Muscle layer of colon (tissue), 2 donors: ENCODE data around the gene SNORC.
"Not testable (repeated sequence)": the region's sequence is repeated elsewhere in the genome, so short reads cannot be mapped to it uniquely, and the experiment has no call there.

Experiments used
- H3K27ac ChIP-seq: one replicate; pipeline ENCODE4 v1.7.0; 2013; ENCODE audit warnings: low read depth, mild to moderate bottlenecking, low read length, moderate library complexity
- H3K27me3 ChIP-seq, 2 donors: one replicate each; pipeline ENCODE4 v1.7.0; 2013; ENCODE audit warnings: low read length in 2 of 2, mild to moderate bottlenecking in 2 of 2; ENCODE audit not compliant: insufficient read depth in 2 of 2, control insufficient read depth in 1 of 2
- H3K36me3 ChIP-seq: one replicate; pipeline ENCODE4 v1.7.0; 2013; ENCODE audit warnings: mild to moderate bottlenecking, low read length; ENCODE audit not compliant: insufficient read depth
- H3K4me1 ChIP-seq: one replicate; pipeline ENCODE4 v1.7.0; 2013; ENCODE audit warnings: mild to moderate bottlenecking, low read length; ENCODE audit not compliant: insufficient read depth
- H3K4me3 ChIP-seq, 2 donors: one replicate each; pipeline ENCODE4 v1.7.0; 2013; ENCODE audit warnings: low read length in 2 of 2, low read depth in 1 of 2, mild to moderate bottlenecking in 1 of 2, moderate library complexity in 1 of 2
- H3K9ac ChIP-seq: one replicate; pipeline ENCODE4 v1.7.0; 2013; ENCODE audit warnings: low read length
- H3K9me3 ChIP-seq: one replicate; pipeline ENCODE4 v1.7.0; 2013; ENCODE audit warnings: mild to moderate bottlenecking, low read length
- donor health status: abdominal sarcoma.
- donor health status: Adenocarcinoma of cecum.

The SNORC gene

DNA sequence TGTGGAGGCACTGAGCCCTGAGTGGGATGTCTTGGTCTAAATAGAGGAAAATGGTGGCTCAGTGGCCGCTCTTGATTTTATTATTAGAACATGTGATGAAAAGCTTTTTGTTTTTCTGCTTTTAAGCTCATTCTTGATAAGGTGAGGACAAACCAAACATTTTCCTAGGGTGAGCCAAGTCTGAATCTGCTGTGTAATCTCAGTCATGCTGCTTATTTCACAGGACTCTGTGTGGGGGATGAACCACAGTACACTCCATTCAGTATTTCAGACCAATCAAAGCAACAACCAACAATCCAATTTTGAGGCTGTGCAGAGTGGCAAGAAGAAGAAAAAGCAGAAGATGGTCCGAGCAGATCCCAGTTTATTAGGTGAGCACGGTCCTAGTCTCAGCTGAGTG lies 20.0 kb upstream of the SNORC start:
- Histone ChIP-seq H3K27ac (no peak overlapping the region), H3K27me3 (no peaks in the 10 kb centered on the region), H3K9ac (no peak overlapping the region), H3K9me3 (no peaks in the 10 kb centered on the region), H3K4me3 (no peak overlapping the region), H3K36me3 (peaks cover 72% of the 10 kb centered on the region), H3K4me1 (no peaks in the 10 kb centered on the region)

DNA sequence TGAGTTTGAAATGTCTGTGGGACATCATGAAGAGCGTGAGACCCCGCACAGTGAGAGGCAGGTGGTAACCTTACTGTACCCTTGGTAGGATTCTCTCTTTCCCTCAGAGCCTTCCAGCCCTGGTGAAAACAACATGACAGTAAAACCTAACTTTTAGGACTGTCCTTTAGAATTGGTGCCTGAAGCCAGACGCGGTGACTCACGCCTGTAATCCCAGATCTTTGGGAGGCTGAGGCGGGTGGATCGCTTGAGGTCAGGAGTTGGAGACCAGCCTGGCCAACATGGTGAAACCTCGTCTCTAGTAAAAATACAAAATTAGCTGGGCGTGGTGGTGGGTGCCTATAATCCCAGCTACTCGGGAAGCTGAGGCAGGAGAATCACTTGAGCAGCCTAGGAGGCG lies 18.0 kb upstream of the SNORC start:
- H3K27ac ChIP-seq, H3K9ac ChIP-seq, H3K27me3 ChIP-seq, H3K4me1 ChIP-seq, H3K9me3 ChIP-seq, H3K4me3 ChIP-seq: not testable (repeated sequence)
- peaks cover 63% of the 10 kb centered on the region for H3K36me3 ChIP-seq

DNA sequence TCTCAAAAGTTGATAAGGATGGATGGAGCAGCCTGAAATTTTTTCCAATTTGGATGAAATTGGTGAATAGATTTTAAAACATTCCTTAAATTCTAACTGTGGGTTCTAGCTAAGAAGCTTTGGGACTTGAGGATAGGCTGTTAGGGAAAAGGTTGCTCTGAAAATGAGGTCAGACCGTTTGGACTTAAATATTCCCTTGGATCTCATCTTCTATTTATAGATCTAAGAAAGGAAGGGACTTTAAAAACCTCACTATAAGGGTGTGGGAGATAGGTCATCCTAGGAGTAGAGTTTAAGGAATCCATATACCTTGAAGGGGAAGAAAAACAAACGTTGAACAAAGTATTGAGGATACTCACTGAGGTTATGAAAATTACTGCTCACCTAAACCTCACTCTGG lies 17.4 kb upstream of the SNORC start:
- Histone ChIP-seq H3K4me1 (no peaks in the 10 kb centered on the region), H3K9ac (no peak overlapping the region), H3K9me3 (no peaks in the 10 kb centered on the region), H3K27ac (no peak overlapping the region), H3K27me3 (no peaks in the 10 kb centered on the region), H3K4me3 (no peak overlapping the region), H3K36me3 (peaks cover 63% of the 10 kb centered on the region)

DNA sequence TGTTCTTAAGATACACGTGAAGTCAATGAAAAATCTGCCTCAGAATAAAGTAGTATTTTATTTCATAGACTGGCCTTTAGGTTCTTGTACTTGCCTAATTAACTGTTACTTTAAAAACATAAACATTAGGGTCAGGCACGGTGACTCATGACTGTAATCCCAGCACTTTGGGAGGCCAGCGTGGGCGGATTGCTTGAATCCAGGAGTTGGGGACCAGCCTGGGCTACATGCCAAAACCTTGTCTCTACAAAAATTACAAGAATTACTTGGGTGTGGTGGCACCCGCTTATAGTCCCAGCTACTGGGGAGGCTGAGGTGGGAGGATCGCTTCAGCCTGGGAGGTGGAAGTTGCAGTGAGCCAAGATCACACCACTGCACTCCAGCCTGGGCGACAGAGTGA lies 16.0 kb upstream of the SNORC start:
- Histone ChIP-seq H3K9ac (no peak overlapping the region), H3K36me3 (peaks cover 63% of the 10 kb centered on the region), H3K27me3 (no peaks in the 10 kb centered on the region), H3K9me3 (no peaks in the 10 kb centered on the region), H3K4me3 (no peak overlapping the region), H3K4me1 (no peaks in the 10 kb centered on the region), H3K27ac (no peak overlapping the region)

DNA sequence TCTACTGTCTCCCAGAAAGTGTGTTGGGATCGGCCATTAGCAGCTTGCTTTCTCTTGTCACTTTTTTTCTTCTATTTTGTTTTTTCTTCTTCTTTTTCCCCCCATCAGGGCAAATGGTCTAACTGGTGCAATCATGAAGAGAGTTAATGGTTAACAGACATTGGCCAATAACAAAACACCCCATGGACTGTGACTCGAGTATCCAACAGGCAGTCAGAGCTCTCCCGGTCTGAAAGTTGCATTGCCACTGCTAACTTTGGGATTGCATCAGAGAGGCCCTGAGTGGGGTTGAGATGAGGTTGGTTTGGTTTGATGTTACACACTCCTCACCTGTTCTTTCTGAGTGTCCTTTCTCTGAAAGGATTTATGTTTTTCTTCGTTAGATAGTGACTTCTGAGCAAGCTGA lies 12.9 kb upstream of the SNORC start:
- H3K4me3 ChIP-seq: no peak overlapping the region
- no peaks in the 10 kb centered on the region for H3K4me1 ChIP-seq
- H3K27ac ChIP-seq: no peak overlapping the region
- no peaks in the 10 kb centered on the region for H3K27me3 ChIP-seq
- H3K9me3 ChIP-seq: no peaks in the 10 kb centered on the region
- peaks cover 57% of the 10 kb centered on the region for H3K36me3 ChIP-seq
- H3K9ac ChIP-seq: no peak overlapping the region

DNA sequence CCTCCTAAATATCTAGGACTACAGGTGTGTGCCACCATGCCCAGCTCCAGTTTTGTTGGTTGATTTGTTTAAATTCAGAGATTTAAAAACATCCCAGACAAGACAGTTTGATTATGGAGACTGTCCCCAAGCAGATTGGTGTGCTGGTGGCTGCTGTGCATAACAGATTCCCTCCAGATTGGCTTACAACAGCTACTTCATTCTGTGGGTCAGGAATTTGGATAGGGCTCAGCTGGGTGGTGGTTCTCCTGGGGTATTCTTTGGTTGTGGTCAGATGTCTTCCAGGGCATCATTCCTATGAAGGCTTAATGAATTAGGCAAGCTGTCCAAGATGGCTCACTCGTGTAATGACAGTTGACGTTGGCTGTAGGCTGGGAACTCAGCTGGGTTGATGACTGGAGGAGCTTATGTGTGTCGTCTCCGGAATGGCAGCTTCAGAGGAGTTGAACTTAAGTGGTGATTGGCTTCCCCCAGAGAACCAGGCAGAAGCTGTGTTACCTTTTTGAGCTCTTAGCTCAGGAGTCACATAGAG lies 10.6 kb upstream of the SNORC start:
- no peak overlapping the region for H3K9ac ChIP-seq
- H3K9me3 ChIP-seq: no peaks in the 10 kb centered on the region
- H3K36me3 ChIP-seq: peaks cover 52% of the 10 kb centered on the region
- H3K27me3 ChIP-seq: no peaks in the 10 kb centered on the region
- no peak overlapping the region for H3K27ac ChIP-seq
- no peak overlapping the region for H3K4me3 ChIP-seq
- no peaks in the 10 kb centered on the region for H3K4me1 ChIP-seq

DNA sequence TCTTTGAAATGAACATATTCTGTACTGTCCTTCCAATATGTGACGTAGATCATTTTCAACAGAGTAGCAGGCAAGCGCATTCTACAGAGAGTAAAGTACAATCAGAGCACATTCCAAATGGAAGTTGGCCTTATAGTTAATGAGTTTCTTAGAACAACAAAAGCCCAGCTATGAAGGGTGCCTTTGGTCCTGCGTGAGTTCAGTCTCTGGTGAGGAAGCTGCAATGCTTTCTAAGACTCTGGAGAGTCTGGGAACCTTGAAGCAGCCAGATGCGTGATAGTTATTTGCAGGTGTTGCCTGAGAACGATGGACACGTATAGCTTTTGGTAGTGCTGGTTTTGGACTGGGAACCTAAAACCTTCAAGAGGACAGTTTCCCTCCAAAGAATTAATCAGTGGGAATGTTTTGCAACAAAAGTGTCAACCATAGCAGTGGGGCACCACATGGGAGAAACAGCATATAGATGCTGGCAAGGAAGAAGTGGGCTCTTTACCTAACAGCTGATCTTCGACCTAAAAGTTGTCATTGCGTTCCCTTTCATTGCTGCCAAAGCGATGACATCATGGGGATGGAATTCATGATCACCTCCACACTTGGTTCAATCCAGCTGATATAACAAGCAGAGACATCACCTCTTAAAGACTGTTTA lies 9.3 kb upstream of the SNORC start:
- Histone ChIP-seq H3K4me1 (no peaks in the 10 kb centered on the region), H3K27me3 (no peaks in the 10 kb centered on the region), H3K9me3 (no peaks in the 10 kb centered on the region), H3K9ac (no peak overlapping the region), H3K27ac (no peak overlapping the region), H3K36me3 (peaks cover 52% of the 10 kb centered on the region), H3K4me3 (no peak overlapping the region)

DNA sequence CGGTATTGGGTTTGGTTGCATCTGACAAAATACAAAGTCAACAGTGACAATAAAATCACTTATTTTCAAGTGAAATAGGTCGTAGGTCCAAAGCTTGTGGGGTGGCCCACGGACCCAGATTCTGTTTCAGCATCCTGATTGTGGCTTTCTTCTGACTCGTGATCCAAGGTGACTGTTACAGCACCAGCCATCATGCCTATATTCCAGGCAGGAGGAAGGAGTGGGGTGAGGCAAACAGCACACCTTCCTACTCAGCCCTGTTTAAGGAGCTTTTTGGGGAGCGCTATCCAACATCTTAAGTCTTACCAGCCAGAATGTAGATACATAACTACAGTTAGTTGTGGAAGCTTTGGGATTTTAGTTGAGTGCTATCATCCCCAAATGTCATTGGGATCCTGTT lies 8.7 kb upstream of the SNORC start:
- no peak overlapping the region for H3K27ac ChIP-seq
- no peaks in the 10 kb centered on the region for H3K4me1 ChIP-seq
- peaks cover 47% of the 10 kb centered on the region for H3K36me3 ChIP-seq
- H3K9ac ChIP-seq: no peak overlapping the region
- H3K4me3 ChIP-seq: no peak overlapping the region
- no peaks in the 10 kb centered on the region for H3K9me3 ChIP-seq
- H3K27me3 ChIP-seq: no peaks in the 10 kb centered on the region

DNA sequence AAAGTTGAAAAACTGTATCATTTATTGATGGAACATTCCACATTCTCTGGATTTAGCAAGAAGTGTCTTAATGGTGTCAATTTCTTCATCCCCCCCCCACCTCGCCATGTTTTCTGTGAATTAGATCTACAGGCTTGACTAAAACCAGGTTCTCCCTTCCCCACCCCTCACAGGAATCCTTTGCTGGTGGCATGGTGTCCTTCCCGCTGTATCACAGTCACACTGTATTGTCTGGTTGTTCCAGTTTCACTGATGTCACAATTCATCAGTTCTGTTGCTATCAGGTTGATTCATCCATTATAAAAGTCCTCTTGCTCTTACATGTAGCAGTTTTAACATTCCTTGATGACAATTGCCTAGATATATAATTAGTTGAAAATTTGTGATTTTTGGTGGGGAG lies 6.1 kb upstream of the SNORC start:
- Histone ChIP-seq H3K4me1 (no peaks in the 10 kb centered on the region), H3K36me3 (peaks cover 22% of the 10 kb centered on the region), H3K9me3 (no peaks in the 10 kb centered on the region), H3K27me3 (no peaks in the 10 kb centered on the region), H3K9ac (no peak overlapping the region), H3K4me3 (no peak overlapping the region), H3K27ac (no peak overlapping the region)

DNA sequence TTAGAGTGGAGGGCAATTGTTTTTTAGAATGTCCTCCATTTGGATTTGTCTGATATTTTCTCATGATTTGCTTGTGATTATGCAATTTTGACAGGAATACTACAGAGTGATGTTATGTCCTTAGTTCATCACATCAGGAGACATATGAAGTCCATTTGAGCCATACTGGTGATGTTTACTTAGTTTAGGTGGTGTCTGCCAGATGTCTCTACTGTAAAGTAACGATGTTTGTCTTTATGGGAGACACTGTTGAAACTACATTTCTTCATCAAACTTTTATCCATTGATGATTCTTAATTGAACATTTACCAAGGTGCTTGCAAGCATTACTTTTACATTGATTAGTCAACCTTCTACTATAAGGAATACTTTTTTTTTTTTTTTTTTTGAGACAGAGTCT lies 4.9 kb upstream of the SNORC start:
- H3K27me3 ChIP-seq: no peaks in the 10 kb centered on the region
- no peak overlapping the region for H3K27ac ChIP-seq
- peaks cover 12% of the 10 kb centered on the region for H3K36me3 ChIP-seq
- no peak overlapping the region for H3K9ac ChIP-seq
- no peaks in the 10 kb centered on the region for H3K9me3 ChIP-seq
- H3K4me1 ChIP-seq: no peaks in the 10 kb centered on the region
- H3K4me3 ChIP-seq: no peak overlapping the region

DNA sequence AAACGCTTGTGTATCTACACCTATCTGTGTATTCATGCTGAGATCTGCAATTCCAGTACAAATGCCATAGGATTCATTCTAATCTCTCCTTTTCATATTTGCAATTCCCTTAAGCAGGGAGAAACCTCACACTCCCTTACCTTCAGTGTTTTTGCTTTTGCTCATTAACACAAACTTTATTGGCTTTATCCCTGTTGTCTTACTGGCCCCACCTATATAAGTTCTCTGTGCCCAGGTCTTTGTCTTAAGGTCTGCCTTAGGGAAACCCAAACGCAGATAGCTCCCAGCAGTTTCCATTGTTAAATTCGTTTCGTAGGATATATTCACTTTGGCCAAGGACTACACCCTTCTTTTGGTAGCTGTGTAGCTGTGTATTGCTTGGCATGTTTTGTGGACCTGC lies 4.0 kb upstream of the SNORC start:
- Histone ChIP-seq H3K4me3 (no peak overlapping the region), H3K9ac (no peak overlapping the region), H3K27me3 (no peaks in the 10 kb centered on the region)

More for the DNA sequence above, 4.0 kb upstream of the SNORC start:
- Histone ChIP-seq H3K27ac (no peak overlapping the region), H3K36me3 (peaks cover 6% of the 10 kb centered on the region), H3K9me3 (no peaks in the 10 kb centered on the region), H3K4me1 (no peaks in the 10 kb centered on the region)
